Calu3 (cell line): ENCODE results near the gene FAM111A. TPM values are rescaled to one million over a fixed set of nuclear protein-coding genes. Genes with fewer than 3 reads are reported as not detected.
A peak's percentile ranks its signal among the peaks of the same experiment; 100 is the strongest.

Experiments
- BruUV-seq: library from RNA; stranded (reverse); fragments of 400-500 nt; replicated peaks from 2 replicates; lab custom pipeline; 2021; lab: Mats Ljungman, UMichigan
- CTCF ChIA-PET: fragments of 300-600 bp; sonication (Branson Sonifier 250); formaldehyde crosslinking; loops from one replicate; lab custom pipeline; 2022; ENCODE audit warnings: antibody characterized with exemption; lab: Charles Lee
- DNase-seq: peaks from one replicate; pipeline ENCODE4 v3.0.0; 2022
- H3K27ac Mint-ChIP-seq: one replicate; pipeline ENCODE4 v1.8.0; 2022; ENCODE audit warnings: mixed read lengths; ENCODE audit not compliant: unreplicated experiment
- H3K27me3 Mint-ChIP-seq: one replicate; pipeline ENCODE4 v1.8.0; 2022; ENCODE audit warnings: mixed read lengths; ENCODE audit not compliant: unreplicated experiment
- H3K36me3 Mint-ChIP-seq: one replicate; pipeline ENCODE4 v1.8.0; 2022; ENCODE audit warnings: mild to moderate bottlenecking, moderate library complexity, mixed read lengths; ENCODE audit not compliant: insufficient read depth, unreplicated experiment
- H3K4me1 Mint-ChIP-seq: one replicate; pipeline ENCODE4 v1.8.0; 2022; ENCODE audit warnings: mild to moderate bottlenecking, low read depth, mixed read lengths; ENCODE audit not compliant: unreplicated experiment
- H3K4me3 Mint-ChIP-seq: one replicate; pipeline ENCODE4 v1.8.0; 2022; ENCODE audit warnings: mild to moderate bottlenecking, low read depth, moderate library complexity, mixed read lengths; ENCODE audit not compliant: unreplicated experiment
- H3K9me3 Mint-ChIP-seq: one replicate; pipeline ENCODE4 v1.8.0; 2022; ENCODE audit warnings: low read depth, mixed read lengths; ENCODE audit not compliant: unreplicated experiment
- intact Hi-C: fragments of 100-400 bp; cut with micrococcal nuclease; formaldehyde crosslinking; loops from one replicate; pipeline ENCODE4 v1.10.0; 2022; ENCODE audit not compliant: unreplicated experiment
- total RNA-seq: library from RNA; stranded (reverse); gene quantifications from 2 replicates; pipeline ENCODE4 v1.2.3, GENCODE V29; 2022
- TF ChIP-seq, protein P1 (sequence below): fragments of 200-600 bp; IDR thresholded peaks from one replicate; pipeline ENCODE4 v1.8.0; 2022; ENCODE audit warnings: antibody characterized with exemption; ENCODE audit not compliant: unreplicated experiment

Gene FAM111A
- total RNA-seq, 1 experiment from 2014 or later = 87.9 TPM

DNA sequence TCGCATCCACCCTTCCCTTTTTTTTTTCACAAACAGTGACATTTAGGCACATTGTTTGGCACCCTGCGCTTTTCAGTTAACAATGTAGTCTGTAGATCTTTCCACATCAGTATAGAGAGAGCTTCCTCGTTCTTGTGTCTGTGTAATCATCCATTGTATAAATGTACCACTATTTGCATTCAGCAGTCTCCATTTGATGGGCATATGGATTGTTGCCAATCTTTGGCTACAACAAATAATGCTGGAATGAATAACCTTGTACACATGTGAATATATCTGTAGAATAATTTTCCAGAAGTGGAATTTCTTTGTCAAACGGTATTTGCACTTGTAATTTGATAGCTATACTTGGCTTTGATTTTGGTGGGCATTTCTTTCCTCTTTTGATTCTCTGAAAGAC lies 52.9 kb downstream of the FAM111A start:
- BruUV-seq = no TSS peak
- H3K9me3 Mint-ChIP-seq = no peaks in the 10 kb centered on the region
- CTCF ChIA-PET = no interaction called here

GRCh38 chr11:59196777-59197176 lies 54.1 kb downstream of the FAM111A start:
- H3K4me3 Mint-ChIP-seq = no peak overlapping the region
- H3K36me3 Mint-ChIP-seq = peaks cover 42% of the 10 kb centered on the region
- BruUV-seq = no TSS peak
- no peaks in the 10 kb centered on the region for H3K9me3 Mint-ChIP-seq
- peaks cover 8% of the 10 kb centered on the region for H3K4me1 Mint-ChIP-seq
- CTCF ChIA-PET = no interaction called here
- DNase-seq = no peak
- TF ChIP-seq, protein P1, sequence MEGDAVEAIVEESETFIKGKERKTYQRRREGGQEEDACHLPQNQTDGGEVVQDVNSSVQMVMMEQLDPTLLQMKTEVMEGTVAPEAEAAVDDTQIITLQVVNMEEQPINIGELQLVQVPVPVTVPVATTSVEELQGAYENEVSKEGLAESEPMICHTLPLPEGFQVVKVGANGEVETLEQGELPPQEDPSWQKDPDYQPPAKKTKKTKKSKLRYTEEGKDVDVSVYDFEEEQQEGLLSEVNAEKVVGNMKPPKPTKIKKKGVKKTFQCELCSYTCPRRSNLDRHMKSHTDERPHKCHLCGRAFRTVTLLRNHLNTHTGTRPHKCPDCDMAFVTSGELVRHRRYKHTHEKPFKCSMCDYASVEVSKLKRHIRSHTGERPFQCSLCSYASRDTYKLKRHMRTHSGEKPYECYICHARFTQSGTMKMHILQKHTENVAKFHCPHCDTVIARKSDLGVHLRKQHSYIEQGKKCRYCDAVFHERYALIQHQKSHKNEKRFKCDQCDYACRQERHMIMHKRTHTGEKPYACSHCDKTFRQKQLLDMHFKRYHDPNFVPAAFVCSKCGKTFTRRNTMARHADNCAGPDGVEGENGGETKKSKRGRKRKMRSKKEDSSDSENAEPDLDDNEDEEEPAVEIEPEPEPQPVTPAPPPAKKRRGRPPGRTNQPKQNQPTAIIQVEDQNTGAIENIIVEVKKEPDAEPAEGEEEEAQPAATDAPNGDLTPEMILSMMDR = no peak
- no peak overlapping the region for H3K27ac Mint-ChIP-seq
- no peaks in the 10 kb centered on the region for H3K27me3 Mint-ChIP-seq
- intact Hi-C loops = no loop called here

More for the DNA sequence above, 52.9 kb downstream of the FAM111A start:
- Mint-ChIP-seq H3K4me3 (no peak overlapping the region), H3K27me3 (no peaks in the 10 kb centered on the region), H3K36me3 (peaks cover 44% of the 10 kb centered on the region), H3K4me1 (peaks cover 14% of the 10 kb centered on the region), H3K27ac (peak overlapping the region; percentile 1)
- TF ChIP-seq, protein P1 = no peak
- intact Hi-C loops = no loop called here
- DNase-seq = no peak

GRCh38 chr11:59197991-59198390 lies 55.3 kb downstream of the FAM111A start:
- DNase-seq = no peak
- TF ChIP-seq, protein P1 = no peak
- peaks cover 38% of the 10 kb centered on the region for H3K36me3 Mint-ChIP-seq
- H3K4me3 Mint-ChIP-seq = no peak overlapping the region
- peaks cover 8% of the 10 kb centered on the region for H3K4me1 Mint-ChIP-seq
- no TSS peak for BruUV-seq
- H3K27ac Mint-ChIP-seq = no peak overlapping the region
- intact Hi-C loops = no loop called here
- H3K9me3 Mint-ChIP-seq = no peaks in the 10 kb centered on the region
- no peaks in the 10 kb centered on the region for H3K27me3 Mint-ChIP-seq
- CTCF ChIA-PET = interaction anchor here (0.6 to 0.9 kb wide), 2 partner anchors 12 to 91 kb away, joined by 4 to 5 read pairs; partner anchors contain the start of gene FAM111B

DNA sequence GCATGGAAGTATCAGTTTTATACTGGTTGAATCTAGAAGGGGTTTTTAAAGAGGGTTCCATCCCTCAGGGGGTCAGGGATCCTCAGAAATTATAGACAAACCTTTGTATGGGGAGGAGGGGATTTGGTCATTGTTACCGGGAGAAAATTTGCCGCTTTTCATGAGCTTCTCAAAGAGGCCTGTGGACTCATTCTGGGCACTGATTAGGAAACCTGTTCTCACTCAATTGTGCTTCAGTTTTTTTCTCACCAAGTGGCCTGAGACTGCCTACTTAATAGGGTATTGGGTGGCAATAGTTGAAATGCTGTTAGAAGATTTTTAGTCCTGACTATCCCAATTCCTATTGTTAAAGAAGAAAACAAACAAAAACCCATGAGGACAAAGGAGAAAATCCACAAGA lies 56.1 kb downstream of the FAM111A start:
- H3K27me3 Mint-ChIP-seq = no peaks in the 10 kb centered on the region
- DNase-seq = no peak
- TF ChIP-seq, protein P1 = no peak
- H3K36me3 Mint-ChIP-seq = peaks cover 38% of the 10 kb centered on the region
- no peak overlapping the region for H3K27ac Mint-ChIP-seq
- peaks cover 8% of the 10 kb centered on the region for H3K4me1 Mint-ChIP-seq
- CTCF ChIA-PET = interaction anchor here (1.2 kb wide), 1 partner anchor 27 kb away, joined by 3 read pairs; the partner anchor contains the start of gene DTX4
- no peak overlapping the region for H3K4me3 Mint-ChIP-seq
- H3K9me3 Mint-ChIP-seq = no peaks in the 10 kb centered on the region
- intact Hi-C loops = no loop called here
- BruUV-seq = no TSS peak
